PC-9 (cell line): Measurements from ENCODE around the gene SKI. TPM values are rescaled to one million over a fixed set of nuclear protein-coding genes. Genes with fewer than 3 reads are reported as not detected.

ENCODE experiments used
- BruUV-seq: library from RNA; stranded (reverse); fragments of 400-500 nt; replicated peaks from 2 replicates; lab custom pipeline; 2021; lab: Mats Ljungman, UMichigan
- CTCF ChIA-PET: fragments of 300-600 bp; sonication (Branson Sonifier 250); formaldehyde crosslinking; loops from one replicate; lab custom pipeline; 2022; ENCODE audit warnings: antibody characterized with exemption; lab: Charles Lee
- POLR2A ChIA-PET: fragments of 300-600 bp; sonication (Branson Sonifier 250); formaldehyde crosslinking; loops from one replicate; lab custom pipeline; 2022; ENCODE audit warnings: antibody characterized with exemption; ENCODE audit not compliant: unreplicated experiment; lab: Charles Lee
- DNase-seq, 2 experiments: peaks; one replicate each; pipeline versions ENCODE4 v3.0.0 to v3.0.0-alpha.2; 2015 to 2022; ENCODE audit warnings: mixed read lengths in 1 of 2
- H2AFZ ChIP-seq: fragments of 200-600 bp; sonication (generic); 2 replicates; pipeline ENCODE4 v1.8.1; 2017; ENCODE audit warnings: antibody characterized with exemption
- H3F3A ChIP-seq: fragments of 200-600 bp; sonication (generic); 2 replicates; pipeline ENCODE4 v1.8.1; 2017; ENCODE audit warnings: antibody characterized with exemption, mild to moderate bottlenecking, low read depth; ENCODE audit not compliant: insufficient read depth
- H3K27ac ChIP-seq: fragments of 200-600 bp; sonication (generic); 2 replicates; pipeline ENCODE4 v1.6.1; 2016; ENCODE audit warnings: mixed run types
- H3K27me3 ChIP-seq: fragments of 200-600 bp; sonication (generic); 2 replicates; pipeline ENCODE4 v1.6.1; 2016; ENCODE audit warnings: low read depth, mixed run types; ENCODE audit not compliant: insufficient read depth
- H3K36me3 ChIP-seq: fragments of 200-600 bp; sonication (generic); 2 replicates; pipeline ENCODE4 v1.6.1; 2016; ENCODE audit warnings: low read depth, mixed run types
- H3K4me1 ChIP-seq: fragments of 200-600 bp; sonication (generic); replicated peaks from 2 replicates; pipeline ENCODE4 v1.6.1; 2016; ENCODE audit warnings: mixed run types; ENCODE audit not compliant: insufficient read depth
- H3K4me2 ChIP-seq: fragments of 200-600 bp; sonication (generic); 2 replicates; pipeline ENCODE4 v1.6.1; 2017; ENCODE audit warnings: mixed run types
- H3K4me3 ChIP-seq: fragments of 200-600 bp; sonication (generic); 2 replicates; pipeline ENCODE4 v1.6.1; 2016; ENCODE audit warnings: mixed run types
- H3K79me2 ChIP-seq: fragments of 200-600 bp; sonication (generic); 2 replicates; pipeline ENCODE4 v1.6.1; 2017; ENCODE audit warnings: low read depth, mixed run types
- H3K9me2 ChIP-seq: fragments of 200-600 bp; sonication (generic); 2 replicates; pipeline ENCODE4 v1.8.1; 2017; ENCODE audit warnings: mild to moderate bottlenecking; ENCODE audit not compliant: insufficient read depth
- H3K9me3 ChIP-seq: fragments of 200-600 bp; sonication (generic); 2 replicates; pipeline ENCODE4 v1.8.1; 2016; ENCODE audit warnings: low read depth; ENCODE audit not compliant: insufficient read depth
- H4K20me1 ChIP-seq: fragments of 200-600 bp; sonication (generic); 2 replicates; pipeline ENCODE4 v1.8.1; 2017; ENCODE audit not compliant: insufficient read depth
- CTCF ChIP-seq: fragments of 200-600 bp; sonication (generic); conservative IDR thresholded peaks from 2 replicates; pipeline ENCODE4 v1.6.1; 2017; ENCODE audit warnings: mixed run types, antibody characterized with exemption, mild to moderate bottlenecking, moderate library complexity
- EZH2 ChIP-seq: fragments of 200-600 bp; sonication (generic); IDR thresholded peaks from 2 replicates; pipeline ENCODE4 v1.8.0; 2017; ENCODE audit warnings: antibody characterized with exemption, low read depth
- intact Hi-C: fragments of 100-400 bp; cut with micrococcal nuclease; formaldehyde crosslinking; loops from one replicate; pipeline ENCODE4 v1.10.0; 2022; ENCODE audit not compliant: unreplicated experiment
- total RNA-seq: library from RNA; stranded (reverse); gene quantifications from 2 replicates; pipeline ENCODE4 v1.2.3, GENCODE V29; 2021

Gene SKI
- total RNA-seq, 1 experiment from 2014 or later, result 36.2 TPM

- Histone ChIP-seq H3K79me2 (peaks cover 97% of the 10 kb centered on the region), H4K20me1 (peaks cover 96% of the 10 kb centered on the region), H3K36me3 (no peaks in the 10 kb centered on the region), H3K27me3 (no peaks in the 10 kb centered on the region), H3K4me3 (no peak overlapping the region), H3K9me2 (no peaks in the 10 kb centered on the region), H3K27ac (no peak overlapping the region), H3K4me1 (no peaks in the 10 kb centered on the region), H3K4me2 (no peak overlapping the region), H2AFZ (no peak overlapping the region), H3F3A (no peaks in the 10 kb centered on the region), H3K9me3 (no peaks in the 10 kb centered on the region)
- intact Hi-C loops, result no loop called here
- TF ChIP-seq EZH2, result no peak
- CTCF ChIA-PET, result no interaction called here
- DNase-seq, result no peak
- POLR2A ChIA-PET, result no interaction called here
- no TSS peak for BruUV-seq
Measured at GRCh38 chr1:2269193-2269921, 41.2 kb downstream of the SKI start.

- Histone ChIP-seq H3K79me2 (peaks cover 97% of the 10 kb centered on the region), H3F3A (no peaks in the 10 kb centered on the region), H3K36me3 (no peaks in the 10 kb centered on the region), H3K4me2 (no peak overlapping the region), H3K4me1 (no peaks in the 10 kb centered on the region), H3K4me3 (no peak overlapping the region), H4K20me1 (peaks cover 91% of the 10 kb centered on the region), H3K27ac (no peak overlapping the region), H2AFZ (no peak overlapping the region), H3K27me3 (no peaks in the 10 kb centered on the region), H3K9me3 (no peaks in the 10 kb centered on the region), H3K9me2 (no peaks in the 10 kb centered on the region)
- no peak for DNase-seq
- TF ChIP-seq CTCF (no peak), EZH2 (no peak)
- no TSS peak for BruUV-seq
- CTCF ChIA-PET, result no interaction called here
- intact Hi-C loops, result no loop called here
- POLR2A ChIA-PET, result no interaction called here
Measured at GRCh38 chr1:2269922-2270259, 41.8 kb downstream of the SKI start.

- H3F3A ChIP-seq, result no peaks in the 10 kb centered on the region
- H4K20me1 ChIP-seq, result peaks cover 91% of the 10 kb centered on the region
- no peaks in the 10 kb centered on the region for H3K36me3 ChIP-seq
- H3K9me2 ChIP-seq, result no peaks in the 10 kb centered on the region
- BruUV-seq, result no TSS peak
- H3K4me2 ChIP-seq, result no peak overlapping the region
- no peaks in the 10 kb centered on the region for H3K27me3 ChIP-seq
- H2AFZ ChIP-seq, result no peak overlapping the region
- intact Hi-C loops, result no loop called here
- no peak overlapping the region for H3K27ac ChIP-seq
- POLR2A ChIA-PET, result no interaction called here
- DNase-seq, result no peak
- CTCF ChIA-PET, result no interaction called here
- H3K4me3 ChIP-seq, result no peak overlapping the region
- TF ChIP-seq EZH2, result no peak
- TF ChIP-seq CTCF, result no peak
- H3K79me2 ChIP-seq, result peaks cover 96% of the 10 kb centered on the region
- H3K9me3 ChIP-seq, result no peaks in the 10 kb centered on the region
- no peaks in the 10 kb centered on the region for H3K4me1 ChIP-seq
Measured at GRCh38 chr1:2270260-2271100, 42.4 kb downstream of the SKI start.
